GM12892 (cell line): ENCODE results near the gene SLC25A28.

ENCODE experiments used
- POLR2A ChIP-seq: IDR thresholded peaks from 2 replicates; pipeline ENCODE4 v1.6.1; 2011; ENCODE audit warnings: low read depth, low read length, control low read depth
- POLR2AphosphoS5 ChIP-seq: IDR thresholded peaks from 2 replicates; pipeline ENCODE4 v1.6.1; 2011; ENCODE audit warnings: low read depth, low read length, control low read depth

- TF ChIP-seq POLR2A (peak; percentile 60; the same call in 1 of the 2 replicates), POLR2AphosphoS5 (no peak)
Observed at GRCh38 chr10:99659031-99659867, 39.0 kb upstream of the SLC25A28 start, which contains the start of gene ENTPD7.
